ENCODE measurements around the gene JOSD2. TPM values are rescaled to one million over a fixed set of nuclear protein-coding genes. Genes with fewer than 3 reads are reported as not detected.

Gene JOSD2
- total and polyA plus RNA-seq, 9 of the 15 experiments (the other 6 are each of a cell fraction or from before 2014, with no cell fraction given) = 0.06 to 14.4 (median 3.1) TPM

DNA sequence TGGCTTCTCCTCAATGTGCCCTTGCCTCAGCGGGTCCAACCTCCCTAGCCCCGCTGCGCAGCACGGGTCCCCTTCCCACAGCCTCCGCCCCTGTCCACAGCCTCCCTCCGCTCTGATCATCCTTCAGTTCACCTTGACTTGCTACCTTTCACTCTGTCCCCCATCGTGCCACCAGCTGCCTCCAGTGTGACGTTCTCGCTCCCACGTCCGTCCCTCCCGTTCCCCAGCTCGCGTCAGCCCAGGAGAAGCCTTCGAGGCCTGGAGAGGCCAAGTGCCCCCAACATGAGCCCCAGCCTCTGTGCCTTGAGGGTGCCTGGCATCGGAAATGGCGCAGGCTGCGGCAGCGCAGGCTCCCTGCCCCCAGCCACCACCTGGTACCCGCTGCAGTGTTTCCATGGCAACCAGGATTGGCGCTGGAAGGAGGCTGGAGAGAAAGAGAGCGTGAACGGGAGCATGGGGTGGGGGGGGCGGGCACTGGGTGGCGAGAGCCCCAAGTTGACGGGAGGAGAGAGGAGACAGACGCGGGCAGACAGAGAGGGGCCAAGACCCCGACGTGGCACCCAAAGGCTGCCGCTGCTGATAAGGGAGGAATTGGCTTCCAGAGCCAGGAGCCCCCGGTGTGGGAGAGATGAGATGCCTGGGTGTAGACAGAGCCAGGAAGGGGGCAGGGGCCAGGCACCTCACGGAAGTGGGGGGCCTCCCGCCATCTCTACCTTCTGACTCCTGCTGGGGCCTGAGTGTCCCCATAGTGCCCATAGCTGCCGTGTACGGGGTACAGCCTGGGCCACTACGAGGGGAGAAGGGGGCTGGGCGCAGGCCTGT lies 3.6 kb upstream of the JOSD2 start (continued):
- TF ChIP-seq POLR2G (IDR thresholded peaks at IDR 0.05; ENCODE audit: low read depth, low read length) = peak; percentile 57; the same call in 1 of the 2 replicates
- TF ChIP-seq PTRF (tag; IDR thresholded peaks at IDR 0.05) = no peak
- TF ChIP-seq, protein P1, sequence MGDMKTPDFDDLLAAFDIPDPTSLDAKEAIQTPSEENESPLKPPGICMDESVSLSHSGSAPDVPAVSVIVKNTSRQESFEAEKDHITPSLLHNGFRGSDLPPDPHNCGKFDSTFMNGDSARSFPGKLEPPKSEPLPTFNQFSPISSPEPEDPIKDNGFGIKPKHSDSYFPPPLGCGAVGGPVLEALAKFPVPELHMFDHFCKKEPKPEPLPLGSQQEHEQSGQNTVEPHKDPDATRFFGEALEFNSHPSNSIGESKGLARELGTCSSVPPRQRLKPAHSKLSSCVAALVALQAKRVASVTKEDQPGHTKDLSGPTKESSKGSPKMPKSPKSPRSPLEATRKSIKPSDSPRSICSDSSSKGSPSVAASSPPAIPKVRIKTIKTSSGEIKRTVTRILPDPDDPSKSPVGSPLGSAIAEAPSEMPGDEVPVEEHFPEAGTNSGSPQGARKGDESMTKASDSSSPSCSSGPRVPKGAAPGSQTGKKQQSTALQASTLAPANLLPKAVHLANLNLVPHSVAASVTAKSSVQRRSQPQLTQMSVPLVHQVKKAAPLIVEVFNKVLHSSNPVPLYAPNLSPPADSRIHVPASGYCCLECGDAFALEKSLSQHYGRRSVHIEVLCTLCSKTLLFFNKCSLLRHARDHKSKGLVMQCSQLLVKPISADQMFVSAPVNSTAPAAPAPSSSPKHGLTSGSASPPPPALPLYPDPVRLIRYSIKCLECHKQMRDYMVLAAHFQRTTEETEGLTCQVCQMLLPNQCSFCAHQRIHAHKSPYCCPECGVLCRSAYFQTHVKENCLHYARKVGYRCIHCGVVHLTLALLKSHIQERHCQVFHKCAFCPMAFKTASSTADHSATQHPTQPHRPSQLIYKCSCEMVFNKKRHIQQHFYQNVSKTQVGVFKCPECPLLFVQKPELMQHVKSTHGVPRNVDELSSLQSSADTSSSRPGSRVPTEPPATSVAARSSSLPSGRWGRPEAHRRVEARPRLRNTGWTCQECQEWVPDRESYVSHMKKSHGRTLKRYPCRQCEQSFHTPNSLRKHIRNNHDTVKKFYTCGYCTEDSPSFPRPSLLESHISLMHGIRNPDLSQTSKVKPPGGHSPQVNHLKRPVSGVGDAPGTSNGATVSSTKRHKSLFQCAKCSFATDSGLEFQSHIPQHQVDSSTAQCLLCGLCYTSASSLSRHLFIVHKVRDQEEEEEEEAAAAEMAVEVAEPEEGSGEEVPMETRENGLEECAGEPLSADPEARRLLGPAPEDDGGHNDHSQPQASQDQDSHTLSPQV (IDR thresholded peaks at IDR 0.05) = no peak
- no peak for TF ChIP-seq SMARCC2 (IDR thresholded peaks at IDR 0.05; ENCODE audit: low read depth)
- TF ChIP-seq, protein P2, sequence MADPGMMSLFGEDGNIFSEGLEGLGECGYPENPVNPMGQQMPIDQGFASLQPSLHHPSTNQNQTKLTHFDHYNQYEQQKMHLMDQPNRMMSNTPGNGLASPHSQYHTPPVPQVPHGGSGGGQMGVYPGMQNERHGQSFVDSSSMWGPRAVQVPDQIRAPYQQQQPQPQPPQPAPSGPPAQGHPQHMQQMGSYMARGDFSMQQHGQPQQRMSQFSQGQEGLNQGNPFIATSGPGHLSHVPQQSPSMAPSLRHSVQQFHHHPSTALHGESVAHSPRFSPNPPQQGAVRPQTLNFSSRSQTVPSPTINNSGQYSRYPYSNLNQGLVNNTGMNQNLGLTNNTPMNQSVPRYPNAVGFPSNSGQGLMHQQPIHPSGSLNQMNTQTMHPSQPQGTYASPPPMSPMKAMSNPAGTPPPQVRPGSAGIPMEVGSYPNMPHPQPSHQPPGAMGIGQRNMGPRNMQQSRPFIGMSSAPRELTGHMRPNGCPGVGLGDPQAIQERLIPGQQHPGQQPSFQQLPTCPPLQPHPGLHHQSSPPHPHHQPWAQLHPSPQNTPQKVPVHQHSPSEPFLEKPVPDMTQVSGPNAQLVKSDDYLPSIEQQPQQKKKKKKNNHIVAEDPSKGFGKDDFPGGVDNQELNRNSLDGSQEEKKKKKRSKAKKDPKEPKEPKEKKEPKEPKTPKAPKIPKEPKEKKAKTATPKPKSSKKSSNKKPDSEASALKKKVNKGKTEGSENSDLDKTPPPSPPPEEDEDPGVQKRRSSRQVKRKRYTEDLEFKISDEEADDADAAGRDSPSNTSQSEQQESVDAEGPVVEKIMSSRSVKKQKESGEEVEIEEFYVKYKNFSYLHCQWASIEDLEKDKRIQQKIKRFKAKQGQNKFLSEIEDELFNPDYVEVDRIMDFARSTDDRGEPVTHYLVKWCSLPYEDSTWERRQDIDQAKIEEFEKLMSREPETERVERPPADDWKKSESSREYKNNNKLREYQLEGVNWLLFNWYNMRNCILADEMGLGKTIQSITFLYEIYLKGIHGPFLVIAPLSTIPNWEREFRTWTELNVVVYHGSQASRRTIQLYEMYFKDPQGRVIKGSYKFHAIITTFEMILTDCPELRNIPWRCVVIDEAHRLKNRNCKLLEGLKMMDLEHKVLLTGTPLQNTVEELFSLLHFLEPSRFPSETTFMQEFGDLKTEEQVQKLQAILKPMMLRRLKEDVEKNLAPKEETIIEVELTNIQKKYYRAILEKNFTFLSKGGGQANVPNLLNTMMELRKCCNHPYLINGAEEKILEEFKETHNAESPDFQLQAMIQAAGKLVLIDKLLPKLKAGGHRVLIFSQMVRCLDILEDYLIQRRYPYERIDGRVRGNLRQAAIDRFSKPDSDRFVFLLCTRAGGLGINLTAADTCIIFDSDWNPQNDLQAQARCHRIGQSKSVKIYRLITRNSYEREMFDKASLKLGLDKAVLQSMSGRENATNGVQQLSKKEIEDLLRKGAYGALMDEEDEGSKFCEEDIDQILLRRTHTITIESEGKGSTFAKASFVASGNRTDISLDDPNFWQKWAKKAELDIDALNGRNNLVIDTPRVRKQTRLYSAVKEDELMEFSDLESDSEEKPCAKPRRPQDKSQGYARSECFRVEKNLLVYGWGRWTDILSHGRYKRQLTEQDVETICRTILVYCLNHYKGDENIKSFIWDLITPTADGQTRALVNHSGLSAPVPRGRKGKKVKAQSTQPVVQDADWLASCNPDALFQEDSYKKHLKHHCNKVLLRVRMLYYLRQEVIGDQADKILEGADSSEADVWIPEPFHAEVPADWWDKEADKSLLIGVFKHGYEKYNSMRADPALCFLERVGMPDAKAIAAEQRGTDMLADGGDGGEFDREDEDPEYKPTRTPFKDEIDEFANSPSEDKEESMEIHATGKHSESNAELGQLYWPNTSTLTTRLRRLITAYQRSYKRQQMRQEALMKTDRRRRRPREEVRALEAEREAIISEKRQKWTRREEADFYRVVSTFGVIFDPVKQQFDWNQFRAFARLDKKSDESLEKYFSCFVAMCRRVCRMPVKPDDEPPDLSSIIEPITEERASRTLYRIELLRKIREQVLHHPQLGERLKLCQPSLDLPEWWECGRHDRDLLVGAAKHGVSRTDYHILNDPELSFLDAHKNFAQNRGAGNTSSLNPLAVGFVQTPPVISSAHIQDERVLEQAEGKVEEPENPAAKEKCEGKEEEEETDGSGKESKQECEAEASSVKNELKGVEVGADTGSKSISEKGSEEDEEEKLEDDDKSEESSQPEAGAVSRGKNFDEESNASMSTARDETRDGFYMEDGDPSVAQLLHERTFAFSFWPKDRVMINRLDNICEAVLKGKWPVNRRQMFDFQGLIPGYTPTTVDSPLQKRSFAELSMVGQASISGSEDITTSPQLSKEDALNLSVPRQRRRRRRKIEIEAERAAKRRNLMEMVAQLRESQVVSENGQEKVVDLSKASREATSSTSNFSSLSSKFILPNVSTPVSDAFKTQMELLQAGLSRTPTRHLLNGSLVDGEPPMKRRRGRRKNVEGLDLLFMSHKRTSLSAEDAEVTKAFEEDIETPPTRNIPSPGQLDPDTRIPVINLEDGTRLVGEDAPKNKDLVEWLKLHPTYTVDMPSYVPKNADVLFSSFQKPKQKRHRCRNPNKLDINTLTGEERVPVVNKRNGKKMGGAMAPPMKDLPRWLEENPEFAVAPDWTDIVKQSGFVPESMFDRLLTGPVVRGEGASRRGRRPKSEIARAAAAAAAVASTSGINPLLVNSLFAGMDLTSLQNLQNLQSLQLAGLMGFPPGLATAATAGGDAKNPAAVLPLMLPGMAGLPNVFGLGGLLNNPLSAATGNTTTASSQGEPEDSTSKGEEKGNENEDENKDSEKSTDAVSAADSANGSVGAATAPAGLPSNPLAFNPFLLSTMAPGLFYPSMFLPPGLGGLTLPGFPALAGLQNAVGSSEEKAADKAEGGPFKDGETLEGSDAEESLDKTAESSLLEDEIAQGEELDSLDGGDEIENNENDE (IDR thresholded peaks at IDR 0.05; ENCODE audit: low read depth, low read length) = no peak
- no peak for TF ChIP-seq NEUROD1 (IDR thresholded peaks at IDR 0.05; ENCODE audit: borderline replicate concordance, low read depth, low read length, partially characterized antibody)
- TF ChIP-seq ZNF184 (CRISPR knock-in tag; IDR thresholded peaks at IDR 0.05) = no peak
- no peak for TF ChIP-seq STAT5A (IDR thresholded peaks at IDR 0.05; ENCODE audit: borderline replicate concordance, low read length)
- TF ChIP-seq ZNF133 (CRISPR knock-in tag; IDR thresholded peaks at IDR 0.05) = no peak
